Hepatocyte (in vitro differentiated cells): ENCODE data around the gene KRTAP10-9. TPM values are rescaled to one million over a fixed set of nuclear protein-coding genes. Genes with fewer than 3 reads are reported as not detected.
"Not testable (repeated sequence)": the region's sequence is repeated elsewhere in the genome, so short reads cannot be mapped to it uniquely, and the experiment has no call there.

ENCODE experiments used
- DNase-seq: peaks from one replicate; pipeline ENCODE4 v3.0.0-alpha.2; 2016; ENCODE audit warnings: low spot score
- H2AFZ ChIP-seq: fragments of 200-600 bp; sonication (generic); 2 replicates; pipeline ENCODE4 v1.6.0; 2016; ENCODE audit warnings: antibody characterized with exemption, mild to moderate bottlenecking
- H3K27ac ChIP-seq: fragments of 200-600 bp; sonication (generic); 2 replicates; pipeline ENCODE4 v1.5.1; 2016; ENCODE audit warnings: mild to moderate bottlenecking
- H3K27me3 ChIP-seq: fragments of 200-600 bp; sonication (generic); 2 replicates; pipeline ENCODE4 v1.6.1; 2016
- H3K36me3 ChIP-seq: fragments of 200-600 bp; sonication (generic); replicated peaks from 2 replicates; pipeline ENCODE4 v1.5.1; 2016; ENCODE audit warnings: low read depth; ENCODE audit not compliant: insufficient read depth
- H3K4me1 ChIP-seq: fragments of 200-600 bp; sonication (generic); 2 replicates; pipeline ENCODE4 v1.5.1; 2016; ENCODE audit warnings: mild to moderate bottlenecking, moderate library complexity; ENCODE audit not compliant: insufficient read depth
- H3K4me2 ChIP-seq: fragments of 200-600 bp; sonication (generic); 2 replicates; pipeline ENCODE4 v1.6.0; 2016
- H3K4me3 ChIP-seq: fragments of 200-600 bp; sonication (generic); 2 replicates; pipeline ENCODE4 v1.5.1; 2016; ENCODE audit warnings: mild to moderate bottlenecking
- H3K79me2 ChIP-seq: fragments of 200-600 bp; sonication (generic); 2 replicates; pipeline ENCODE4 v1.6.0; 2017; ENCODE audit warnings: mild to moderate bottlenecking
- H3K9me2 ChIP-seq: fragments of 200-600 bp; sonication (generic); replicated peaks from 2 replicates; pipeline ENCODE4 v1.6.0; 2017; ENCODE audit warnings: mild to moderate bottlenecking; ENCODE audit not compliant: insufficient read depth
- H3K9me3 ChIP-seq: fragments of 200-600 bp; sonication (generic); 2 replicates; pipeline ENCODE4 v1.5.1; 2016; ENCODE audit warnings: low read depth, mild to moderate bottlenecking
- H4K20me1 ChIP-seq: fragments of 200-600 bp; sonication (generic); 2 replicates; pipeline ENCODE4 v1.6.0; 2016; ENCODE audit warnings: mild to moderate bottlenecking; ENCODE audit not compliant: insufficient read depth, poor library complexity, severe bottlenecking
- EZH2 ChIP-seq: fragments of 200-600 bp; sonication (generic); IDR thresholded peaks from 2 replicates; pipeline ENCODE4 v1.6.1; 2016; ENCODE audit warnings: antibody characterized with exemption, mild to moderate bottlenecking, borderline replicate concordance
- EZH2phosphoT487 ChIP-seq: fragments of 200-600 bp; sonication (generic); IDR thresholded peaks from one replicate; pipeline ENCODE4 v1.6.1; 2018; ENCODE audit warnings: antibody characterized with exemption, mild to moderate bottlenecking, low read depth, moderate library complexity; ENCODE audit not compliant: unreplicated experiment, severe bottlenecking
- WGBS: methylation state at CpG from one replicate; pipeline ENCODE4 v1.1.6; 2016; ENCODE audit warnings: low lambda C conversion rate; ENCODE audit errors: missing lambda C conversion rate; 5-methylcytosine and 5-hydroxymethylcytosine counted together
- polyA plus RNA-seq: library from polyadenylated mRNA; unstranded; fragments of >200 nt; fragmentation: Nextera tagmentation; extraction: Ambion mirVana; gene quantifications from 2 replicates; pipeline ENCODE4 v1.2.1, GENCODE V29; 2016
- total RNA-seq: library from RNA; depleted of rRNA; stranded (reverse); fragments of >200 nt; gene quantifications from 2 replicates; pipeline ENCODE4 v1.2.3, GENCODE V29; 2014
- TF ChIP-seq, protein P1 (sequence below): fragments of 200-600 bp; sonication (generic); IDR thresholded peaks from 2 replicates; pipeline ENCODE4 v1.5.1; 2016; ENCODE audit warnings: antibody characterized with exemption, mild to moderate bottlenecking; ENCODE audit not compliant: poor library complexity

Gene KRTAP10-9
- total and polyA plus RNA-seq, 2 experiments from 2014 or later: not detected

DNA sequence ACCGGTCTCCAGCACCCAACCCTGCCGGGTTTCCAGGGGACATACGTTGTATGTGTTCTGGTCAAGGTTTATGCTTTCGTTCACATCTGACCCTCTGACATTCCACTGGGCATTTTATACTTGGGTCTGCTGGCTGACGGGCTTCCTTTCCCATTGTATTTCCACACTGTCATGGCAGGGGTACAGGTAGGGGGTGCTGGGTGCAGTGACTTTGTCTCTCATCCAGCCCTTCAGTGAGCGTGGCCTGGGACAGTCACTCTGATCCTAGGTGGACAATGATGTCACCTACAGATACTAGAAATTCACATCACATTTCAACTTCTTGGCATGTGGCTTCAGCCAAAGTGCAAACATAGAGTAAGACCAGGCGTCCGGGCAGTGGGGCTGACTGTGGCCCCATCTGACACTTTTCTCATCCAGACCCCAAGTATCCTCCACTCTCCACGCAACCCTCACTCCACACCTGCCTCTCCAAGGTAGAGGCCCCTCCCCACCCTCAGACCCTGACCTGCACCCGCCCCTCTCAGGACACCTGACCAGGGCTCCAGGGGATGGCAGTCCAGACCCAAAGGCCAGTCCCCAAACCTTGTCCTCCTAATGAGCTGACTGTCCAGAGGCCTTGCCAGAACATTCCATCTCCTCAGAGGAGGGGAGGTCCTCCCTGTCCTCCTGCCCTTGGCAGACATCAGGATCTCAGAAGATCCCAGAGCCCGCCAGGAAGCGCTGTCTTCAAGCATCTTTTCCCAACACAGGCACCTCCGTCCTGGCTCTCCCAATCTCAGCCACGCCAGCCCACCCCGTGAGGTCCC is 9.5 kb downstream of the KRTAP10-9 start:
- no peaks in the 10 kb centered on the region for H3K9me2 ChIP-seq
- H3K4me3 ChIP-seq: no peak overlapping the region
- H4K20me1 ChIP-seq: no peaks in the 10 kb centered on the region
- TF ChIP-seq EZH2: no peak
- TF ChIP-seq EZH2phosphoT487: no peak
- TF ChIP-seq, protein P1, sequence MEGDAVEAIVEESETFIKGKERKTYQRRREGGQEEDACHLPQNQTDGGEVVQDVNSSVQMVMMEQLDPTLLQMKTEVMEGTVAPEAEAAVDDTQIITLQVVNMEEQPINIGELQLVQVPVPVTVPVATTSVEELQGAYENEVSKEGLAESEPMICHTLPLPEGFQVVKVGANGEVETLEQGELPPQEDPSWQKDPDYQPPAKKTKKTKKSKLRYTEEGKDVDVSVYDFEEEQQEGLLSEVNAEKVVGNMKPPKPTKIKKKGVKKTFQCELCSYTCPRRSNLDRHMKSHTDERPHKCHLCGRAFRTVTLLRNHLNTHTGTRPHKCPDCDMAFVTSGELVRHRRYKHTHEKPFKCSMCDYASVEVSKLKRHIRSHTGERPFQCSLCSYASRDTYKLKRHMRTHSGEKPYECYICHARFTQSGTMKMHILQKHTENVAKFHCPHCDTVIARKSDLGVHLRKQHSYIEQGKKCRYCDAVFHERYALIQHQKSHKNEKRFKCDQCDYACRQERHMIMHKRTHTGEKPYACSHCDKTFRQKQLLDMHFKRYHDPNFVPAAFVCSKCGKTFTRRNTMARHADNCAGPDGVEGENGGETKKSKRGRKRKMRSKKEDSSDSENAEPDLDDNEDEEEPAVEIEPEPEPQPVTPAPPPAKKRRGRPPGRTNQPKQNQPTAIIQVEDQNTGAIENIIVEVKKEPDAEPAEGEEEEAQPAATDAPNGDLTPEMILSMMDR: no peak
- no peaks in the 10 kb centered on the region for H3K4me1 ChIP-seq
- no peaks in the 10 kb centered on the region for H3K36me3 ChIP-seq
- H2AFZ ChIP-seq: no peak overlapping the region
- H3K79me2 ChIP-seq: no peaks in the 10 kb centered on the region
- no peak overlapping the region for H3K4me2 ChIP-seq
- no peaks in the 10 kb centered on the region for H3K9me3 ChIP-seq
- no peak for DNase-seq
- H3K27me3 ChIP-seq: no peaks in the 10 kb centered on the region
- WGBS: 90% methylated on average over 15 of the region's 15 CpGs
- H3K27ac ChIP-seq: no peak overlapping the region

DNA sequence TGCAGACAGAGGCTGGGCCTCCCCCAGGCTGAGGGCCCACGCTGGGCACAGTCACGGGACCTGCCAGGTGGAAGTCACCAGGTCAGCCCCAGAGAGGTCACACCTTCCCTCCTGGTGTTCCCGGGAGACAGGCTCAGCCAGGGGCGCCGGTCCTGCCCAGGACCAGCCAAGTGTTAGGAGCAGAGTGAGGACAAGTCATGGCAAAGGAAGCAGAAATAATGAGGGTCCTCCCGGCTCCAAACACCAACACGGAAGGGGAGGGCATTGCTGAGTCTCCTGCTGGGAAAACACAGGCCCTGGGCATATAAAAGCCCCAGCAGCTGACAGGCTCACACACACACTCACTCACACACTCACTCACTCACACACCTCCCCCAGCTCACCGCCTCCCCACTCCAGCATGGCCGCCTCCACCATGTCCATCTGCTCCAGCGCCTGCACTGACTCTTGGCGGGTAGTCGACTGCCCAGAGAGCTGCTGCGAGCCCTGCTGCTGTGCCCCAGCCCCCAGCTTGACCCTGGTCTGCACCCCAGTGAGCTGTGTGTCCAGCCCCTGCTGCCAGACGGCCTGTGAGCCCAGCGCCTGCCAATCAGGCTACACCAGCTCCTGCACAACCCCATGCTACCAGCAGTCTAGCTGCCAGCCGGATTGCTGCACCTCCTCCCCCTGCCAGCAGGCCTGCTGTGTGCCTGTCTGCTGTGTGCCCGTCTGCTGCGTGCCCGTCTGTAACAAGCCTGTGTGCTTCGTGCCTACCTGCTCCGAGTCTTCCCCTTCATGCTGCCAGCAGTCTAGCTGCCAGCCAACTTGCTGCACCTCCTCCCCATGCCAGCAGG is 10.3 kb downstream of the KRTAP10-9 start, which contains the start of gene KRTAP10-10:
Gene KRTAP10-10 (plus strand): TSS at position 339 of the 833 bp plus-strand sequence. CDS start 62 bp downstream, at position 401.
- H3K4me3 ChIP-seq: no peak within 1 kb of the TSS
- 83% methylated on average over 19 of the region's 21 CpGs for WGBS
- no peaks in the 10 kb centered on the region for H3K9me2 ChIP-seq
- H3K27me3 ChIP-seq: no peaks in the 10 kb centered on the region
- DNase-seq: no peak
- no peaks in the 10 kb centered on the region for H3K4me1 ChIP-seq
- H3K4me2 ChIP-seq: no peak within 1 kb of the TSS
- no peak within 1 kb of the TSS for H2AFZ ChIP-seq
- H3K9me3 ChIP-seq: no peaks in the 10 kb centered on the region
- no peaks in the 10 kb centered on the region for H3K79me2 ChIP-seq
- H3K27ac ChIP-seq: no peak within 1 kb of the TSS
- TF ChIP-seq EZH2: no peak
- TF ChIP-seq, protein P1: no peak
- TF ChIP-seq EZH2phosphoT487: no peak
- H3K36me3 ChIP-seq: no peaks in the 10 kb centered on the region
- no peaks in the 10 kb centered on the region for H4K20me1 ChIP-seq

DNA sequence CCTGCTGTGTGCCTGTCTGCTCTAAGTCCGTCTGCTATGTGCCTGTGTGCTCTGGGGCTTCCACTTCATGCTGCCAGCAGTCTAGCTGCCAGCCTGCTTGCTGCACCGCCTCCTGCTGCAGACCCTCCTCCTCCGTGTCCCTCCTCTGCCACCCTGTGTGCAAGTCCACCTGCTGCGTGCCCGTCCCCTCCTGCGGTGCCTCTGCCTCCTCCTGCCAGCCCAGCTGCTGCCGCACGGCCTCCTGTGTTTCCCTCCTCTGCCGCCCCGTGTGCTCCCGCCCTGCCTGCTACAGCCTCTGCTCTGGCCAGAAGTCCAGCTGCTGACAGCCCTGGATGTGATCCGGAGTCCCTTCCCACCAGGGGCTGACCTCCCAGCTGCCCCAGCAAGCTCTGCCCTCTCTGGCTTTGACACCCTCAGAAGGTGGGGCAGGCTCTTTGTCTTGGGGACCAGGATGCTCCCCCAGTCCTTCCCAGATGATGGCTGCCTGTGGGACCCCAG is 11.0 kb downstream of the KRTAP10-9 start:
- not testable (repeated sequence) for H3K9me2 ChIP-seq, H4K20me1 ChIP-seq, H3K4me3 ChIP-seq, H3K4me2 ChIP-seq, H3K36me3 ChIP-seq, DNase-seq, H3K79me2 ChIP-seq, H2AFZ ChIP-seq, H3K4me1 ChIP-seq, H3K27me3 ChIP-seq, H3K27ac ChIP-seq, H3K9me3 ChIP-seq
- 82% methylated on average over 11 of the region's 12 CpGs for WGBS

DNA sequence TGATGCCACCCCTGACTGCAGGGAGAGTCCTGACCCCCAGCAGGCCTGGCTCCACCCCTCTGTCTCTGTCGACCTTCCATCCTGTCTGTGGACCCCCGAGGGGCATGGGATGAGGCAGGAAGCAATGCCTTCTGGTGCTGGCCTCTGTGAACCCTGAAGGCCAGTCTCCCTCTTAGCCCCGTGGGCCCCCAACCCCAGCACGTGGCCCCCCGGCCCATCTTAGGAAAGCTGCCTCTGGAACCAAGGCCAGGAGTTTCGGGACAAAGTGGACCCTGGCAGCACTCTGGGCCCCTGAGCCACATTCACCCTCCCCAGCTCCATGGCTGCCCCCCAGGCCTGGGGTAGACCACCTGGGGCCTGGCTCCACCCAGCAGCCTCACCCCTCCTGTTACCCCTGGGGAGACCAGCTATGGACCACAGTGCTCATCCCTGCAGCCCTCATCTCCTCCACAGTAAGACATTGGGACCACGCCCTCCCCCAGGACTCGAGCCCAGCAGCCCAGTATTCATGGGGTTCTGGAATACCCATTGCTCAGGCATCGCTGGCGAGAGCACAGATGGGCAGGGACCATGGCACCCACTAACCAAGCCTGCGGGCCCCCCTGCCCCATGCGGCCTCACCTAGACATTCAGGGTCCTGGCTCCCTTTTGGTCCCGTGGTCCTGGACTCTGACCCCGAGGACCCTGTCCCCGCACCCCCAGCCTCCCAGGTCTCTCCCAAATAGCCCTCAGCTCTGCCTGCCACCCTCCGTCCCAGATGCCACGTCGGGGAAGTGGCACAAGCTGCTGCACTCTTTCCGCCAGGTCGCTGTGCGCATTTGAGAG is 11.8 kb downstream of the KRTAP10-9 start:
- not testable (repeated sequence) for H3K4me3 ChIP-seq, H4K20me1 ChIP-seq, H3K27ac ChIP-seq, DNase-seq, H3K27me3 ChIP-seq, H3K4me1 ChIP-seq, H3K9me2 ChIP-seq, H3K4me2 ChIP-seq, H3K79me2 ChIP-seq, H2AFZ ChIP-seq, H3K36me3 ChIP-seq, H3K9me3 ChIP-seq
- 87% methylated on average over 20 of the region's 21 CpGs for WGBS
